HL-60 (cell line): ENCODE measurements around the gene ZNF595.

Experiments used
- DNase-seq, 2 experiments: peaks; one replicate each; pipeline ENCODE4 v3.0.0-alpha.2; 2010 to 2020; ENCODE audit warnings: low read depth in 1 of 2, low spot score in 1 of 2
- H3K27ac ChIP-seq: fragments of 250-450 bp; sonication (Bioruptor Pico); replicated peaks from 2 replicates; pipeline ENCODE4 v1.5.1; 2020; ENCODE audit warnings: mild to moderate bottlenecking, moderate library complexity
- H3K27me3 ChIP-seq: fragments of 250-450 bp; sonication (Bioruptor Pico); 2 replicates; pipeline ENCODE4 v1.5.1; 2021; ENCODE audit warnings: mild to moderate bottlenecking, moderate library complexity; ENCODE audit not compliant: insufficient read depth, poor library complexity, severe bottlenecking
- H3K4me3 ChIP-seq: replicated peaks from 2 replicates; pipeline ENCODE4 v1.5.1; 2011; ENCODE audit warnings: mild to moderate bottlenecking, control low read depth, low read length; ENCODE audit not compliant: insufficient read depth
- CTCF ChIP-seq: IDR thresholded peaks from one replicate; pipeline ENCODE4 v1.5.1; 2011; ENCODE audit warnings: low read length, control low read depth, inconsistent platforms; ENCODE audit not compliant: insufficient read depth
- GABPA ChIP-seq: IDR thresholded peaks from 2 replicates; pipeline ENCODE4 v1.6.1; 2012; ENCODE audit warnings: low read depth
- POLR2AphosphoS5 ChIP-seq: IDR thresholded peaks from 2 replicates; pipeline ENCODE4 v1.6.1; 2012; ENCODE audit warnings: low read depth
- REST ChIP-seq: IDR thresholded peaks from 2 replicates; pipeline ENCODE4 v1.6.1; 2012; ENCODE audit warnings: low read depth; ENCODE audit not compliant: insufficient replicate concordance
- SPI1 ChIP-seq: IDR thresholded peaks from 2 replicates; pipeline ENCODE4 v1.6.1; 2012; ENCODE audit warnings: low read depth, mild to moderate bottlenecking, borderline replicate concordance

ZNF595 gene

GRCh38 chr4:98386-98785 lies 45.3 kb downstream of the ZNF595 start:
- no peak overlapping the region for H3K4me3 ChIP-seq
- no peak for DNase-seq
- TF ChIP-seq SPI1, result no peak
- no peak overlapping the region for H3K27ac ChIP-seq
- no peaks in the 10 kb centered on the region for H3K27me3 ChIP-seq

- TF ChIP-seq REST, result no peak
- no peak for TF ChIP-seq POLR2AphosphoS5
- TF ChIP-seq GABPA, result no peak
- Histone ChIP-seq H3K27ac (no peak overlapping the region), H3K27me3 (no peaks in the 10 kb centered on the region), H3K4me3 (no peak overlapping the region)
- no peak for DNase-seq
Measured at GRCh38 chr4:99863-100262, 46.7 kb downstream of the ZNF595 start.

GRCh38 chr4:107083-107443 lies 53.9 kb downstream of the ZNF595 start:
- no peak for DNase-seq
- TF ChIP-seq POLR2AphosphoS5 (no peak), REST (no peak), GABPA (no peak), SPI1 (no peak), CTCF (no peak)
- Histone ChIP-seq H3K27ac (no peak overlapping the region), H3K4me3 (no peak overlapping the region), H3K27me3 (no peaks in the 10 kb centered on the region)

GRCh38 chr4:107444-108429 lies 54.6 kb downstream of the ZNF595 start:
- TF ChIP-seq GABPA (no peak), SPI1 (no peak), POLR2AphosphoS5 (no peak), CTCF (no peak), REST (no peak)
- no peak overlapping the region for H3K27ac ChIP-seq
- no peaks in the 10 kb centered on the region for H3K27me3 ChIP-seq
- H3K4me3 ChIP-seq, result no peak overlapping the region
- DNase-seq, result no peak
